GM13976 (cell line): ENCODE measurements around the gene TAF3.
A peak's percentile ranks its signal among the peaks of the same experiment; 100 is the strongest.
"Not testable (repeated sequence)": the region's sequence is repeated elsewhere in the genome, so short reads cannot be mapped to it uniquely, and the experiment has no call there.

Experiments
- DNase-seq: peaks from one replicate; pipeline ENCODE4 v3.0.0; 2012; ENCODE audit warnings: low spot score
- CTCF ChIP-seq: IDR thresholded peaks from 2 replicates; pipeline ENCODE4 v1.5.1; 2012; ENCODE audit warnings: borderline replicate concordance, mild to moderate bottlenecking; ENCODE audit not compliant: insufficient read depth; ENCODE audit errors: extremely low read depth, missing control alignments, control extremely low read depth
- in situ Hi-C: fragments of 300-500 bp; cut with MboI; formaldehyde crosslinking; loops from one replicate; pipeline ENCODE4 v1.12.0; 2022; ENCODE audit warnings: low sequenced_read_pairs, mixed read lengths, inconsistent platforms; ENCODE audit not compliant: unreplicated experiment

TAF3 gene

GRCh38 chr10:7810443-7810842 lies 7.9 kb upstream of the TAF3 start:
- no peak for TF ChIP-seq CTCF
- DNase-seq, result no peak
- in situ Hi-C loops, result no loop called here

GRCh38 chr10:7811000-7811399 lies 7.3 kb upstream of the TAF3 start:
- in situ Hi-C loops, result no loop called here
- DNase-seq, result no peak
- TF ChIP-seq CTCF, result no peak

GRCh38 chr10:7811743-7812142 lies 6.6 kb upstream of the TAF3 start:
- in situ Hi-C loops, DNase-seq: not testable (repeated sequence)

DNA sequence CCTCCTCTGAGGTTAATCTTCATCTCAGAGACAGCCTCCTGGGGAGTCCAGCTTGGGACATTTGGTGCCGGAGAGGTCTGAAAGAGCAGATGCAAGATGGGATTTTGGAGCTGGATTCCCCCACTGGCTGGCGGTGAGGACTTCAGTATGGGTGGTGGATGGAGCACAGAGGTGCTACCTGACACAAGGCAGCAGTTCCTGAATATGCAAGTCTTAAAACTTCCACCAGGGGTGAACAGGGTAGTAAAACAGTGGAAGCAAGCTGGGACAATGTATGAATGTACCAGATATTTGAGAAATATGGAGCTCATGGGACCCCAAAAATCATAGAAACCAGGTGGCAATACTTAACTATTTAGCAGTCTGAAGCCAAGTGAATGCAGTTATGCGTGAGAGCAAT lies 4.8 kb upstream of the TAF3 start:
- DNase-seq, result no peak
- in situ Hi-C loops, result no loop called here
- no peak for TF ChIP-seq CTCF

GRCh38 chr10:7817576-7817975 lies 729 bp upstream of the TAF3 start:
- no peak for DNase-seq
- in situ Hi-C loops, result no loop called here
- no peak for TF ChIP-seq CTCF

DNA sequence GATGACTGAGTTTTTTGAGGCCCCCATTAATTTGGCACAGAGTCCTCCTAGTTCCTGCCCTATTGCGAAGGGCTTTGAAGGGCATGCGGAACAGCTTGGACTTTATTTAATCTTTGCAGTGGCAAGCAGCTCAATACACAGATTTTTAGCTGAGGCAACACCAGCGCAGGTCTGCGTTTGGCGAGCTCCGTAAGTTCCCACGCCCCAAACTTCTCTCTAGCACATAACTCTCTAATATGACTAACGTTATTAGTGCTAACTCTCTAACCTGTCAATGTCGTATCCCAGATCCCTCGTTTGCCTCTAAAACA lies 366 bp upstream of the TAF3 start:
- in situ Hi-C loops, result no loop called here

GRCh38 chr10:7819121-7819460 lies 786 bp downstream of the TAF3 start:
- in situ Hi-C loops, result no loop called here
- DNase-seq, result peak; percentile 56
- no peak for TF ChIP-seq CTCF

More for the DNA sequence above, 366 bp upstream of the TAF3 start:
- no peak for DNase-seq
- no peak for TF ChIP-seq CTCF

- in situ Hi-C loops, result no loop called here
These were observed 5.9 kb downstream of the TAF3 start for GRCh38 chr10:7824251-7824650.

More at GRCh38 chr10:7824251-7824650, 5.9 kb downstream of the TAF3 start:
- no peak for TF ChIP-seq CTCF
- no peak for DNase-seq
